SU-DHL-6 (cell line): ENCODE data around the gene NLGN3.

Experiments used
- CTCF ChIP-seq: fragments of 200-600 bp; sonication (generic); IDR thresholded peaks from one replicate; pipeline ENCODE4 v1.5.1; 2017; ENCODE audit warnings: antibody characterized with exemption, mild to moderate bottlenecking, low read length, moderate library complexity; ENCODE audit not compliant: insufficient read depth, poor library complexity, severe bottlenecking
- EZH2phosphoT487 ChIP-seq: fragments of 200-600 bp; sonication (generic), shearing (Covaris generic); conservative IDR thresholded peaks from 2 replicates; pipeline ENCODE4 v1.6.1; 2018; ENCODE audit warnings: mild to moderate bottlenecking, antibody characterized with exemption, low read length, moderate library complexity, mixed read lengths

GRCh38 chrX:71184803-71185495 lies 40.3 kb downstream of the NLGN3 start:
- TF ChIP-seq CTCF (no peak), EZH2phosphoT487 (no peak)
